GM18868 (cell line): ENCODE data around the gene CDCA3.

Experiments used
- ATAC-seq: cut with Tn5 transposase; IDR thresholded peaks from one replicate; pipeline ENCODE4 v1.9.1; 2021; ENCODE audit warnings: mild to moderate bottlenecking, moderate library complexity; ENCODE audit not compliant: unreplicated experiment

CDCA3 gene

DNA sequence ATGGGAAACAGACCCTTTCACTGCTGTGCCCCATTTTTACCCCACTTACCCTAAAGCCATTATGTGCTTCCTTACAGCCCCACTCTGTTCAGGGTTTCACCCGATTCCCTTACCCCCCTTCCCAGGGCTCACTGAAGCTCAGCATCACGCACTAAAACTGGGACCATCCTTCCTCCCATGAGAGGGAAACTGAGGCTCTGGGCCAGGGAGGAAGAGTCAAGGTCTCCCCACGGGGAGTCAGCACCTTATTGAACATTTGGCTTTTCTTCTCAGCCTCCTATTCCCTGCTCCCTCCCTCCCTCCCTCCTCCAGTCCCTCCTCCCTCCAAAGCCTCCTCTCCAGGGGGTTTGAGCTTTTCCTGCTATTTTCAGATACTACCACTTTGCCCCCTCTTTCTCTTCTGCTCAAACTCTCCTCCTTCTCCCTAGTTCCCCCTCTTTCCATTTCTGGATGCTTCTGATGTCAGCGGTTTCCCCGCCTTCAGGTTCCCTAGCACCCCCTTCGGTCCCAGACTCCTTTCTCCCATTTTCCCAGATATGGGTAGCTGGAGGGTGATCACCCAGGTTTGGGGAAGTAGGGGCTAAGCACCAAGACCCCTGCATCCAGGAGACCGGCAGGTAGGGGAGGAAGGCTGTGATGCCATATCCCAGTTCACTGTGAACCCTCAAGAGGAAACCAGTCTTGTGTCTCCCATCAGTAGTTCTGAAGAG is 28.5 kb downstream of the CDCA3 start:
- ATAC-seq = no peak

DNA sequence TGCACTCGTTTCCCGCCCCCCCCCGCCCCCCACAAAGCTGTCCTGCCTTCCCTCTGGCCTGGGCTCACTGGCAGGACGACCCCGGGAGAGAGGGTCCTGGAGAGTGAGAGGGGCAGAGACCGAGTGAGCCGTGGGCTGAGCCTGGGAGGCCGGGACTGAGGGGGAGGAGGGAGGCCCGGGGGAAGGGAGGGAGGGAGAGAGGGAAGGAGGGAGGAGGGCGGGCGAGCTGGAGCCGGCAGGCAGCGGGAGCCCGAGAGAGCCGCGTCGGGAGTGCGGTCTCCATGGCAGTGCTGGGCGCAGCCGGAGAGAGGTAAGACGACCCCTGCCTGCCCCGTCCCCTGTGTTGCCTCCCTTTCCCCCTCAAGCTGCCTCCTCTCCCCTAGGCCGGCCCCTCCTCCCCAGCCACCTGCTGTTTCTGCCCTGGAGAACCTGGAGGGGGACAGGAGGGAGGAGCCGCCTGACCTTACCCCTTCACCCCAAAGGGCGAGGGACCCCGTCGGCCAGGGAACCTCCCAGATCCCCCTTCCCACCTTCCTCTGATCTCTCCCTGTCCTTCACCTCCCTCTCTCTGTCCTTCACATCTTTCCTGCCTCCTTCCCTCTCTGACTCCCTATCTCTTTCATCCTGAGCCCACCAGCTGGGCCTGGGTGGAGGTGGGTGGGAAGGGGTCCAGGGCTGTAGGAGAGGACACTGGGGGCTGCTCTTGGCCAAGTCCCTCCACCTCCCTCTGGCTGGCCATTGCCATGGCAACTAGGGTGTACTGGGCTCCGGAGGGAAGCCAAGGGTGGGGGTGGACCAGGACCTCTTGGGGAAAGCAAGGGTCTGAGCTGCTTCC is 29.3 kb downstream of the CDCA3 start, which contains the start of gene GPR162:
Gene GPR162 (plus strand): TSS at position 231 of the 835 bp plus-strand sequence. CDS start 2,078 bp downstream, outside the sequence.
- no peak for ATAC-seq

DNA sequence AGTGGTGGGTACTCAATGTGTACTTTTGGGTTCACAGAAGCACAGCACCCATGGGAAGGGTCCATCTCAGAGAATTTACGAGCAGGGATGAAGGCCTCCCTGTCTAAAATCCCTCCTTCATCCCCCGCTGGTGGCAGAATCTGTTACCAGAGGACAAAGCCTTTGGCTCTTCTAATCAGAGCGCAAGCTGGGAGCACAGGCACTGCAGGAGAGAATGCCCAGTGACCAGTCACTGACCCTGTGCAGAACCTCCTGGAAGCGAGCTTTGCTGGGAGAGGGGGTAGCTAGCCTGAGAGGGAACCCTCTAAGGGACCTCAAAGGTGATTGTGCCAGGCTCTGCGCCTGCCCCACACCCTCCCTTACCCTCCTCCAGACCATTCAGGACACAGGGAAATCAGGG is 30.9 kb downstream of the CDCA3 start:
- no peak for ATAC-seq

- ATAC-seq = no peak
Measured at GRCh38 chr12:6819106-6820030, 31.7 kb downstream of the CDCA3 start.

- ATAC-seq = no peak
Measured at GRCh38 chr12:6818645-6819044, 32.4 kb downstream of the CDCA3 start.

DNA sequence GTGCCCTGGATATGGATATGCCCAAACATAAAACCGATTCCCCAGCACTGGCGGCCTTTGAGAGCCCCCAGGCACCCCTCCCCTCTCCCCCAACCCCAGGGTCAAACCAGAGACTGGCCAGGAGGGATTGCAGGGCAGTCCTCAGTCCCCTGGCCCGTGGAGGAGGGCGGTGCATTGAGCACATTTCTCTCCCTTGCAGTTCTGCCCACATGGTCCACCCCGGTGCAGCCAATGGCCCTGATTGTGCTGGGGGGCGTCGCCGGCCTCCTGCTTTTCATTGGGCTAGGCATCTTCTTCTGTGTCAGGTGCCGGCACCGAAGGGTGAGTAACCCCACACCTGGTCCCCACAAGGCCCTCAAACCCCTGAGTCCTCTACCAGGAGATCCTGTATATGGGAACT is 32.9 kb downstream of the CDCA3 start:
- ATAC-seq = no peak

GRCh38 chr12:6817662-6818157 is 33.4 kb downstream of the CDCA3 start:
- ATAC-seq = no peak

DNA sequence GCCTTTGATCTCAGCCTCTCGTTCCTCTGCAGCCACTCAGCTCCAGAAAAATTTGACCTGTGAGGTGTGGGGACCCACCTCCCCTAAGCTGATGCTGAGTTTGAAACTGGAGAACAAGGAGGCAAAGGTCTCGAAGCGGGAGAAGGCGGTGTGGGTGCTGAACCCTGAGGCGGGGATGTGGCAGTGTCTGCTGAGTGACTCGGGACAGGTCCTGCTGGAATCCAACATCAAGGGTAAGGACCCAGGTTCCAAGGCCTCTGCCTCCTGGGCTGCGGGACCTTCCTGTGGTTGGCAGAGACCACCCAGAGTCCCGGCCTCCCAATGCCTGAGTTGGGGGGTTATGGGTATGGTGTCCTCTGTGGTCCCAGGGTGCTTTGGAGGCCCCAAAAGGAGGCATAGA is 34.0 kb downstream of the CDCA3 start:
- no peak for ATAC-seq

GRCh38 chr12:6816598-6816997 is 34.5 kb downstream of the CDCA3 start:
- no peak for ATAC-seq

DNA sequence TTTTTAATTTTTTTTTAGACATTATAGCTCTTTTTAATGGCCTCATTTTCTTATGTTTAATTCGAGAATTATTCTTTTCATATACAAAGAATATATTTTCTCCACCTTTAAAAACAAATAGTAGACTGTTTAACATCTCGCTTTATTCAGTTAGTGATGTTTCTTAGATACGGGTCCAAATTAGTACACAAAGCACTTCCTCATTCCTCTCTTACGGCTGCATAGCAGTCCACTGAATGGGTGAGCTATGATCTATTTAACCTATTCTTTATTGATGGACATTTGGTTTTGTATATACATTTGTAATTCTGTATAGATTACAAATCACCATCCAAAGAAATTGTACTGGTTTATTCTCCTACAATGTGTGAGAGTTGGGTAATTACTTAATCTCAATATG is 37.7 kb downstream of the CDCA3 start:
- no peak for ATAC-seq

- no peak for ATAC-seq
Measured at GRCh38 chr12:6810758-6811157, 40.3 kb downstream of the CDCA3 start.

GRCh38 chr12:6809056-6809455 is 42.0 kb downstream of the CDCA3 start:
- no peak for ATAC-seq

- ATAC-seq = no peak
Measured at GRCh38 chr12:6807170-6807569, 43.9 kb downstream of the CDCA3 start.

GRCh38 chr12:6799147-6799546 is 51.9 kb downstream of the CDCA3 start:
- ATAC-seq = no peak
